Esophagus squamous epithelium (tissue), 5 donors: ENCODE results near the gene OR5A2. TPM values are rescaled to one million over a fixed set of nuclear protein-coding genes. Genes with fewer than 3 reads are reported as not detected.

Experiments used
- DNase-seq: peaks from one replicate; lab custom pipeline; 2025; lab: John Stamatoyannopoulos, UW
- H3K27ac ChIP-seq, 4 donors: fragments of 200-600 bp; sonication (generic); one replicate each; pipeline ENCODE4 v1.5.1; 2016 to 2019; ENCODE audit warnings: mild to moderate bottlenecking in 1 of 4
- H3K27me3 ChIP-seq, 4 donors: fragments of 200-600 bp; sonication (generic); 1 replicate in 3 of 4; 2 replicates in 1 of 4; pipeline versions ENCODE4 v1.5.1 to v1.6.0; 2017 to 2021; ENCODE audit warnings: antibody characterized with exemption in 1 of 4
- H3K36me3 ChIP-seq, 3 donors: fragments of 200-600 bp; sonication (generic); one replicate each; pipeline ENCODE4 v1.5.1; 2016 to 2019
- H3K4me1 ChIP-seq, 3 donors: fragments of 200-600 bp; sonication (generic); one replicate each; pipeline ENCODE4 v1.5.1; 2017 to 2019
- H3K4me3 ChIP-seq, 4 donors: fragments of 200-600 bp; sonication (generic); 1 replicate in 3 of 4; 2 replicates in 1 of 4; pipeline ENCODE4 v1.5.1; 2016 to 2019; ENCODE audit warnings: mild to moderate bottlenecking in 2 of 4, moderate library complexity in 1 of 4
- H3K9me3 ChIP-seq, 3 donors: fragments of 200-600 bp; sonication (generic); one replicate each; pipeline ENCODE4 v1.5.1; 2016 to 2019
- CTCF ChIP-seq, 6 experiments: fragments of 450-650 bp in 4 of 6; fragments of 200-600 bp in 2 of 6; sonication (generic) in 2 of 6; IDR thresholded peaks; one replicate each; pipeline ENCODE4 v1.5.1; 2016 to 2019; ENCODE audit warnings: antibody characterized with exemption in 6 of 6, mild to moderate bottlenecking in 4 of 6, moderate library complexity in 4 of 6
- POLR2A ChIP-seq, 4 donors: fragments of 450-650 bp; IDR thresholded peaks; one replicate each; pipeline ENCODE4 v1.6.1; 2017; ENCODE audit warnings: antibody characterized with exemption in 4 of 4, mild to moderate bottlenecking in 4 of 4, moderate library complexity in 3 of 4
- WGBS, 2 donors: methylation state at CpG; one replicate each; pipeline ENCODE4 v1.1.5; 2018; 5-methylcytosine and 5-hydroxymethylcytosine counted together
- intact Hi-C: fragments of 100-400 bp; cut with DNase I; formaldehyde crosslinking; loops from one replicate; pipeline ENCODE4 v1.15.0; 2022
- total RNA-seq, 4 donors: library from RNA; depleted of rRNA; stranded (reverse); fragments of >200 nt; gene quantifications; one replicate each; pipeline ENCODE4 v1.1.0, GENCODE V29; 2016
- donor health status: DM: yes; HTN: yes; CAD: no.

The OR5A2 gene
- total RNA-seq, 4 donors from 2014 or later, result not detected

- intact Hi-C loops, result no loop called here
- WGBS, 2 donors, result 56 to 57% methylated on average over 5 of the region's 5 CpGs
- Histone ChIP-seq H3K4me1 (no peaks in the 10 kb centered on the region), H3K27me3 (peaks cover 0 to 4% (median 0%) of the 10 kb centered on the region in 4 donors), H3K9me3 (no peaks in the 10 kb centered on the region), H3K27ac (no peak overlapping the region), H3K4me3 (no peak overlapping the region), H3K36me3 (no peaks in the 10 kb centered on the region)
- TF ChIP-seq CTCF (IDR thresholded peaks at IDR 0.05), result no peak
- TF ChIP-seq POLR2A (IDR thresholded peaks at IDR 0.05), result no peak
- DNase-seq, result no peak
These were observed 9.2 kb downstream of the OR5A2 start for GRCh38 chr11:59417023-59417422.

- peaks cover 0 to 2% (median 0%) of the 10 kb centered on the region in 3 donors for H3K9me3 ChIP-seq
- intact Hi-C loops, result no loop called here
- H3K27me3 ChIP-seq, result peaks cover 0 to 4% (median 0%) of the 10 kb centered on the region in 4 donors
- H3K36me3 ChIP-seq, result no peaks in the 10 kb centered on the region
- 76 to 82% methylated on average over 5 of the region's 5 CpGs for WGBS, 2 donors
- no peaks in the 10 kb centered on the region for H3K4me1 ChIP-seq
- H3K4me3 ChIP-seq, result no peak overlapping the region
- no peak for DNase-seq
- no peak overlapping the region for H3K27ac ChIP-seq
- TF ChIP-seq CTCF (IDR thresholded peaks at IDR 0.05) (no peak), POLR2A (IDR thresholded peaks at IDR 0.05) (no peak)
These were observed 9.6 kb downstream of the OR5A2 start for GRCh38 chr11:59416613-59417012.

GRCh38 chr11:59415111-59415510 is 11.1 kb downstream of the OR5A2 start:
- Histone ChIP-seq H3K27me3 (peaks cover 0 to 4% (median 0%) of the 10 kb centered on the region in 4 donors), H3K4me1 (no peaks in the 10 kb centered on the region), H3K27ac (no peak overlapping the region), H3K4me3 (no peak overlapping the region), H3K9me3 (peaks cover 0 to 7% (median 0%) of the 10 kb centered on the region in 3 donors), H3K36me3 (no peaks in the 10 kb centered on the region)
- DNase-seq, result no peak
- intact Hi-C loops, result no loop called here
- TF ChIP-seq POLR2A (IDR thresholded peaks at IDR 0.05) (no peak), CTCF (IDR thresholded peaks at IDR 0.05) (no peak)
- 33 to 55% methylated on average over 1 of the region's 1 CpG for WGBS, 2 donors

- intact Hi-C loops, result no loop called here
- Histone ChIP-seq H3K4me1 (no peaks in the 10 kb centered on the region), H3K27ac (no peak overlapping the region), H3K36me3 (no peaks in the 10 kb centered on the region), H3K9me3 (peaks cover 0 to 16% (median 0%) of the 10 kb centered on the region in 3 donors), H3K27me3 (peaks cover 0 to 4% (median 0%) of the 10 kb centered on the region in 4 donors), H3K4me3 (no peak overlapping the region)
- no peak for DNase-seq
- TF ChIP-seq POLR2A (IDR thresholded peaks at IDR 0.05) (no peak), CTCF (IDR thresholded peaks at IDR 0.05) (no peak)
- WGBS, 2 donors, result 61 to 62% methylated on average over 2 of the region's 2 CpGs
These were observed 12.6 kb downstream of the OR5A2 start for GRCh38 chr11:59413646-59414045.

- Histone ChIP-seq H3K4me3 (no peak overlapping the region), H3K36me3 (no peaks in the 10 kb centered on the region), H3K9me3 (peaks cover 0 to 13% (median 0%) of the 10 kb centered on the region in 3 donors), H3K27me3 (no peaks in the 10 kb centered on the region), H3K27ac (no peak overlapping the region), H3K4me1 (no peaks in the 10 kb centered on the region)
- TF ChIP-seq CTCF (IDR thresholded peaks at IDR 0.05) (no peak), POLR2A (IDR thresholded peaks at IDR 0.05) (no peak)
- no peak for DNase-seq
- intact Hi-C loops, result no loop called here
These were observed 22.7 kb downstream of the OR5A2 start for GRCh38 chr11:59403546-59403945.
